Panc1 (cell line): ENCODE results near the gene NARS2. TPM values are rescaled to one million over a fixed set of nuclear protein-coding genes. Genes with fewer than 3 reads are reported as not detected.

Source experiments
- ATAC-seq: fragments of 200-7000 bp; cut with Tn5 transposase; 2 replicates; pipeline ENCODE4 v1.9.1; 2020; ENCODE audit warnings: mild to moderate bottlenecking, moderate library complexity
- BruUV-seq: library from RNA; stranded (reverse); fragments of 400-500 nt; replicated peaks from 2 replicates; lab custom pipeline; 2021; lab: Mats Ljungman, UMichigan
- CTCF ChIA-PET: fragments of 300-600 bp; sonication (Branson Sonifier 250); formaldehyde crosslinking; loops from one replicate; lab custom pipeline; 2022; ENCODE audit warnings: antibody characterized with exemption; lab: Charles Lee
- POLR2A ChIA-PET: fragments of 300-600 bp; sonication (Branson Sonifier 250); formaldehyde crosslinking; loops from one replicate; lab custom pipeline; 2022; ENCODE audit warnings: antibody characterized with exemption; lab: Charles Lee
- DNase-seq: peaks from one replicate; pipeline ENCODE4 v3.0.0-alpha.2; 2010; ENCODE audit warnings: low read depth, low spot score
- H3K27ac ChIP-seq: 2 replicates; pipeline ENCODE4 v1.5.1; 2011; ENCODE audit warnings: mild to moderate bottlenecking, low read length, inconsistent platforms
- H3K27me3 ChIP-seq: fragments of 200-500 bp; sonication (Bioruptor generic); 2 replicates; pipeline ENCODE4 v1.6.0; 2014; ENCODE audit warnings: low read length, inconsistent platforms; ENCODE audit not compliant: control insufficient read depth, insufficient read depth
- H3K36me3 ChIP-seq: fragments of 200-500 bp; sonication (Bioruptor generic); 2 replicates; pipeline ENCODE4 v1.5.1; 2014; ENCODE audit warnings: inconsistent platforms, mild to moderate bottlenecking, low read length, moderate library complexity; ENCODE audit not compliant: control insufficient read depth, insufficient read depth
- H3K4me1 ChIP-seq: 2 replicates; pipeline ENCODE4 v1.5.1; 2011; ENCODE audit warnings: inconsistent platforms, mild to moderate bottlenecking, low read length, moderate library complexity; ENCODE audit not compliant: control insufficient read depth, insufficient read depth
- H3K4me3 ChIP-seq, 2 experiments: 2 replicates each; pipeline ENCODE4 v1.5.1; 2011 to 2012; ENCODE audit warnings: low read depth in 2 of 2, low read length in 2 of 2, mild to moderate bottlenecking in 2 of 2, inconsistent platforms in 1 of 2, moderate library complexity in 1 of 2
- H3K9me3 ChIP-seq: fragments of 200-500 bp; sonication (Bioruptor generic); 2 replicates; pipeline ENCODE4 v1.5.1; 2014; ENCODE audit warnings: low read depth, mild to moderate bottlenecking, inconsistent platforms, low read length, moderate library complexity; ENCODE audit not compliant: control insufficient read depth, insufficient read depth
- CTCF ChIP-seq: fragments of 450-650 bp; IDR thresholded peaks from 2 replicates; pipeline ENCODE4 v1.5.1; 2017; ENCODE audit warnings: mild to moderate bottlenecking
- POLR2AphosphoS5 ChIP-seq: IDR thresholded peaks from 2 replicates; pipeline ENCODE4 v1.6.1; 2012; ENCODE audit warnings: mild to moderate bottlenecking, low read depth, low read length, moderate library complexity
- REST ChIP-seq, 2 experiments: IDR thresholded peaks; 2 replicates each; pipeline ENCODE4 v1.6.1; 2011 to 2012; ENCODE audit warnings: low read depth in 2 of 2, control low read depth in 1 of 2, low read length in 1 of 2, mild to moderate bottlenecking in 1 of 2, moderate library complexity in 1 of 2; ENCODE audit not compliant: insufficient read depth in 1 of 2
- SIN3A ChIP-seq: IDR thresholded peaks from 2 replicates; pipeline ENCODE4 v1.6.1; 2012; ENCODE audit warnings: low read depth, mild to moderate bottlenecking, low read length, moderate library complexity, borderline replicate concordance; ENCODE audit not compliant: insufficient read depth
- TCF7L2 ChIP-seq: IDR thresholded peaks from 2 replicates; pipeline ENCODE4 v1.6.1; 2011; ENCODE audit warnings: mild to moderate bottlenecking, low read depth, low read length, inconsistent platforms
- in situ Hi-C: cut with HindIII; loops from 2 replicates; pipeline ENCODE4 v1.10.0; 2016; ENCODE audit warnings: low sequenced_read_pairs, low pct_unique_long_range_greater_than_20kb
- intact Hi-C: fragments of 100-400 bp; cut with micrococcal nuclease; formaldehyde crosslinking; loops from one replicate; pipeline ENCODE4 v1.10.0; 2022; ENCODE audit not compliant: unreplicated experiment
- total RNA-seq: library from RNA; stranded (reverse); gene quantifications from one replicate; pipeline ENCODE4 v1.2.1, GENCODE V29; 2021; ENCODE audit not compliant: unreplicated experiment

The NARS2 gene
- total RNA-seq, 1 experiment from 2014 or later, result 29.8 TPM

- intact Hi-C loops, result no loop called here
Observed at GRCh38 chr11:78429660-78430059, 145.0 kb downstream of the NARS2 start.

GRCh38 chr11:78429209-78429608, 145.5 kb downstream of the NARS2 start:
- Histone ChIP-seq H3K27ac (no peak overlapping the region), H3K4me1 (no peaks in the 10 kb centered on the region), H3K9me3 (no peaks in the 10 kb centered on the region), H3K27me3 (no peaks in the 10 kb centered on the region), H3K4me3 (no peak overlapping the region), H3K36me3 (no peaks in the 10 kb centered on the region)
- no TSS peak for BruUV-seq
- POLR2A ChIA-PET, result no interaction called here
- in situ Hi-C loops, result no loop called here
- TF ChIP-seq POLR2AphosphoS5 (no peak), TCF7L2 (no peak), SIN3A (no peak), CTCF (no peak), REST (IDR thresholded peaks at IDR 0.05; ENCODE audit: insufficient read depth in 1 of 2, low read depth in 2 of 2, low read length in 1 of 2) (no peak)
- intact Hi-C loops, result no loop called here
- ATAC-seq, result no peak
- CTCF ChIA-PET, result no interaction called here
- DNase-seq, result no peak

More at GRCh38 chr11:78429660-78430059, 145.0 kb downstream of the NARS2 start:
- Histone ChIP-seq H3K27ac (no peak overlapping the region), H3K4me1 (no peaks in the 10 kb centered on the region), H3K27me3 (no peaks in the 10 kb centered on the region), H3K9me3 (no peaks in the 10 kb centered on the region), H3K36me3 (no peaks in the 10 kb centered on the region), H3K4me3 (no peak overlapping the region)
- ATAC-seq (no peak), DNase-seq (no peak)
- POLR2A ChIA-PET, result interaction anchor here (1.0 kb wide), 1 partner anchor 12 kb away, joined by 5 read pairs; the partner anchor contains the start of gene GAB2
- in situ Hi-C loops, result no loop called here
- TF ChIP-seq CTCF (no peak), POLR2AphosphoS5 (no peak), REST (IDR thresholded peaks at IDR 0.05; ENCODE audit: insufficient read depth in 1 of 2, low read depth in 2 of 2, low read length in 1 of 2) (no peak), SIN3A (no peak)
- no TSS peak for BruUV-seq
- CTCF ChIA-PET, result no interaction called here
